Measurements from ENCODE around the gene ZNF414. TPM values are rescaled to one million over a fixed set of nuclear protein-coding genes. Genes with fewer than 3 reads are reported as not detected.
"Not testable (repeated sequence)": the region's sequence is repeated elsewhere in the genome, so short reads cannot be mapped to it uniquely, and the experiment has no call there.

The ZNF414 gene
- total RNA-seq, 1 experiment from 2014 or later, result 3.8 TPM

- Histone ChIP-seq H3K4me3 (ENCODE audit: low read length) (peak overlapping the region; percentile 82), H3K4me1 (ENCODE audit: low read length) (peaks cover 20% of the 10 kb centered on the region)
These were observed 590 bp upstream of the ZNF414 start for GRCh38 chr19:8514505-8515009.

GRCh38 chr19:8513036-8513686 lies 806 bp downstream of the ZNF414 start:
- Histone ChIP-seq H4K20me1 (ENCODE audit: insufficient read depth, low read depth, low read length) (no peaks in the 10 kb centered on the region), H3K9me3 (ENCODE audit: low read length) (no peaks in the 10 kb centered on the region), H3K36me3 (ENCODE audit: insufficient read depth, low read length) (no peaks in the 10 kb centered on the region), H3K4me1 (ENCODE audit: low read length) (peaks cover 20% of the 10 kb centered on the region), H3K79me2 (ENCODE audit: low read length) (peaks cover 13% of the 10 kb centered on the region), H3K4me2 (ENCODE audit: low read depth, low read length, poor library complexity, severe bottlenecking) (peak overlapping the region; percentile 92), H3K9me2 (replicated peaks; ENCODE audit: insufficient read depth, low read length) (no peaks in the 10 kb centered on the region), H3K9ac (ENCODE audit: low read length) (peak overlapping the region; percentile 91), H3K4me3 (ENCODE audit: low read length) (peak overlapping the region; percentile 82), H2AFZ (ENCODE audit: low read length) (no peak overlapping the region; the same call in 1 of the 2 replicates), H3K27ac (ENCODE audit: low read length) (peak overlapping the region; percentile 69), H3K27me3 (ENCODE audit: low read length) (no peaks in the 10 kb centered on the region)
- DNase-seq, result no peak

More at GRCh38 chr19:8514505-8515009, 590 bp upstream of the ZNF414 start:
- not testable (repeated sequence) for H3K36me3 ChIP-seq (ENCODE audit: insufficient read depth, low read length); H4K20me1 ChIP-seq (ENCODE audit: insufficient read depth, low read depth, low read length); H3K27me3 ChIP-seq (ENCODE audit: low read length); H3K9me2 ChIP-seq (replicated peaks; ENCODE audit: insufficient read depth, low read length); H2AFZ ChIP-seq (ENCODE audit: low read length); H3K9me3 ChIP-seq (ENCODE audit: low read length)
- H3K9ac ChIP-seq (ENCODE audit: low read length), result peak overlapping the region; percentile 91
- H3K79me2 ChIP-seq (ENCODE audit: low read length), result peaks cover 13% of the 10 kb centered on the region
- H3K27ac ChIP-seq (ENCODE audit: low read length), result peak overlapping the region; percentile 69; the same call in 1 of the 2 replicates
- peak overlapping the region; percentile 92 for H3K4me2 ChIP-seq (ENCODE audit: low read depth, low read length, poor library complexity, severe bottlenecking)
- peak; percentile 24 for DNase-seq

- no peaks in the 10 kb centered on the region for H4K20me1 ChIP-seq (ENCODE audit: insufficient read depth, low read depth, low read length)
- H3K9ac ChIP-seq (ENCODE audit: low read length), result peak overlapping the region; percentile 91
- DNase-seq, result peak; percentile 71
These were observed 1.6 kb downstream of the ZNF414 start for GRCh38 chr19:8512115-8512967.

GRCh38 chr19:8511573-8512101 lies 2.3 kb downstream of the ZNF414 start:
- no peak overlapping the region for H3K4me2 ChIP-seq (ENCODE audit: low read depth, low read length, poor library complexity, severe bottlenecking)
- no peaks in the 10 kb centered on the region for H3K9me3 ChIP-seq (ENCODE audit: low read length)
- H4K20me1 ChIP-seq (ENCODE audit: insufficient read depth, low read depth, low read length), result no peaks in the 10 kb centered on the region
- peaks cover 13% of the 10 kb centered on the region for H3K79me2 ChIP-seq (ENCODE audit: low read length)
- peaks cover 20% of the 10 kb centered on the region for H3K4me1 ChIP-seq (ENCODE audit: low read length)
- no peak overlapping the region for H3K9ac ChIP-seq (ENCODE audit: low read length)
- no peaks in the 10 kb centered on the region for H3K36me3 ChIP-seq (ENCODE audit: insufficient read depth, low read length)
- no peaks in the 10 kb centered on the region for H3K27me3 ChIP-seq (ENCODE audit: low read length)
- H3K4me3 ChIP-seq (ENCODE audit: low read length), result no peak overlapping the region
- no peak overlapping the region for H2AFZ ChIP-seq (ENCODE audit: low read length)
- no peaks in the 10 kb centered on the region for H3K9me2 ChIP-seq (replicated peaks; ENCODE audit: insufficient read depth, low read length)
- no peak for DNase-seq
- H3K27ac ChIP-seq (ENCODE audit: low read length), result no peak overlapping the region

More at GRCh38 chr19:8512115-8512967, 1.6 kb downstream of the ZNF414 start:
- H3K4me3 ChIP-seq (ENCODE audit: low read length), result peak overlapping the region; percentile 82
- no peaks in the 10 kb centered on the region for H3K9me2 ChIP-seq (replicated peaks; ENCODE audit: insufficient read depth, low read length)
- H3K4me2 ChIP-seq (ENCODE audit: low read depth, low read length, poor library complexity, severe bottlenecking), result peak overlapping the region; percentile 92
- no peak overlapping the region for H3K27ac ChIP-seq (ENCODE audit: low read length)
- H3K9me3 ChIP-seq (ENCODE audit: low read length), result no peaks in the 10 kb centered on the region
- peaks cover 20% of the 10 kb centered on the region for H3K4me1 ChIP-seq (ENCODE audit: low read length)
- peaks cover 13% of the 10 kb centered on the region for H3K79me2 ChIP-seq (ENCODE audit: low read length)
- H3K27me3 ChIP-seq (ENCODE audit: low read length), result no peaks in the 10 kb centered on the region
- no peak overlapping the region for H2AFZ ChIP-seq (ENCODE audit: low read length)
- no peaks in the 10 kb centered on the region for H3K36me3 ChIP-seq (ENCODE audit: insufficient read depth, low read length)

- Histone ChIP-seq H3K9me3 (ENCODE audit: low read length) (no peaks in the 10 kb centered on the region), H4K20me1 (ENCODE audit: insufficient read depth, low read depth, low read length) (no peaks in the 10 kb centered on the region), H3K4me3 (ENCODE audit: low read length) (no peak overlapping the region), H3K27ac (ENCODE audit: low read length) (no peak overlapping the region), H3K9me2 (replicated peaks; ENCODE audit: insufficient read depth, low read length) (no peaks in the 10 kb centered on the region), H3K79me2 (ENCODE audit: low read length) (peaks cover 13% of the 10 kb centered on the region), H3K9ac (ENCODE audit: low read length) (no peak overlapping the region), H3K36me3 (ENCODE audit: insufficient read depth, low read length) (no peaks in the 10 kb centered on the region), H3K27me3 (ENCODE audit: low read length) (no peaks in the 10 kb centered on the region), H2AFZ (ENCODE audit: low read length) (no peak overlapping the region), H3K4me2 (ENCODE audit: low read depth, low read length, poor library complexity, severe bottlenecking) (no peak overlapping the region), H3K4me1 (ENCODE audit: low read length) (peaks cover 29% of the 10 kb centered on the region)
- DNase-seq, result no peak
These were observed 3.3 kb downstream of the ZNF414 start for GRCh38 chr19:8510589-8511115.

GRCh38 chr19:8506402-8506957 lies 7.5 kb downstream of the ZNF414 start:
- no peaks in the 10 kb centered on the region for H3K79me2 ChIP-seq (ENCODE audit: low read length)
- H3K4me1 ChIP-seq (ENCODE audit: low read length), result peaks cover 11% of the 10 kb centered on the region
- DNase-seq, result no peak
- H3K27ac ChIP-seq (ENCODE audit: low read length), result no peak overlapping the region
- peak overlapping the region; percentile 73 for H3K9ac ChIP-seq (ENCODE audit: low read length)
- H3K9me3 ChIP-seq (ENCODE audit: low read length), result no peaks in the 10 kb centered on the region
- no peaks in the 10 kb centered on the region for H3K9me2 ChIP-seq (replicated peaks; ENCODE audit: insufficient read depth, low read length)
- no peaks in the 10 kb centered on the region for H4K20me1 ChIP-seq (ENCODE audit: insufficient read depth, low read depth, low read length)
- H3K36me3 ChIP-seq (ENCODE audit: insufficient read depth, low read length), result no peaks in the 10 kb centered on the region
- H3K4me3 ChIP-seq (ENCODE audit: low read length), result peak overlapping the region; percentile 77
- H3K4me2 ChIP-seq (ENCODE audit: low read depth, low read length, poor library complexity, severe bottlenecking), result peak overlapping the region; percentile 95
- H2AFZ ChIP-seq (ENCODE audit: low read length), result peak overlapping the region; percentile 93
- no peaks in the 10 kb centered on the region for H3K27me3 ChIP-seq (ENCODE audit: low read length)

- peak overlapping the region; percentile 77 for H3K4me3 ChIP-seq (ENCODE audit: low read length)
- no peaks in the 10 kb centered on the region for H3K9me3 ChIP-seq (ENCODE audit: low read length)
- no peak overlapping the region for H3K27ac ChIP-seq (ENCODE audit: low read length)
- no peaks in the 10 kb centered on the region for H3K36me3 ChIP-seq (ENCODE audit: insufficient read depth, low read length)
- peak; percentile 88 for DNase-seq
- peak overlapping the region; percentile 93 for H2AFZ ChIP-seq (ENCODE audit: low read length)
- H3K9ac ChIP-seq (ENCODE audit: low read length), result peak overlapping the region; percentile 73
- H3K27me3 ChIP-seq (ENCODE audit: low read length), result no peaks in the 10 kb centered on the region
- no peaks in the 10 kb centered on the region for H4K20me1 ChIP-seq (ENCODE audit: insufficient read depth, low read depth, low read length)
- H3K4me1 ChIP-seq (ENCODE audit: low read length), result peaks cover 11% of the 10 kb centered on the region
- H3K79me2 ChIP-seq (ENCODE audit: low read length), result no peaks in the 10 kb centered on the region
- peak overlapping the region; percentile 95 for H3K4me2 ChIP-seq (ENCODE audit: low read depth, low read length, poor library complexity, severe bottlenecking)
- no peaks in the 10 kb centered on the region for H3K9me2 ChIP-seq (replicated peaks; ENCODE audit: insufficient read depth, low read length)
These were observed 8.1 kb downstream of the ZNF414 start for GRCh38 chr19:8505680-8506401.
